ENCODE results near the gene SRRT.
"Not testable (repeated sequence)": the region's sequence is repeated elsewhere in the genome, so short reads cannot be mapped to it uniquely, and the experiment has no call there.

Gene SRRT

GRCh38 chr7:100835903-100836811, 38.7 kb upstream of the SRRT start:
- H3K9ac ChIP-seq (ENCODE audit: low read length), result no peak overlapping the region
- H3K27ac ChIP-seq (ENCODE audit: low read depth, low read length), result no peak overlapping the region

GRCh38 chr7:100836812-100837098, 38.1 kb upstream of the SRRT start:
- H3K4me3 ChIP-seq (ENCODE audit: low read depth in 1 of 2, low read length in 2 of 2), result peak overlapping the region; percentile 32 to 61
- H3K27ac ChIP-seq (ENCODE audit: low read depth, low read length), result peak overlapping the region; percentile 72
- H3K36me3 ChIP-seq (ENCODE audit: insufficient read depth, low read length), result no peaks in the 10 kb centered on the region
- no peaks in the 10 kb centered on the region for H3K27me3 ChIP-seq (ENCODE audit: control insufficient read depth in 1 of 2, insufficient read depth in 2 of 2, low read length in 2 of 2)
- peaks cover 5% of the 10 kb centered on the region for H3K4me1 ChIP-seq (ENCODE audit: insufficient read depth, low read length)
- H3K9me3 ChIP-seq (ENCODE audit: low read length), result no peaks in the 10 kb centered on the region
- H3K9ac ChIP-seq (ENCODE audit: low read length), result no peak overlapping the region

More at GRCh38 chr7:100835903-100836811, 38.7 kb upstream of the SRRT start:
- Histone ChIP-seq H3K9me3 (ENCODE audit: low read length) (no peaks in the 10 kb centered on the region), H3K27me3 (ENCODE audit: control insufficient read depth in 1 of 2, insufficient read depth in 2 of 2, low read length in 2 of 2) (no peaks in the 10 kb centered on the region), H3K4me1 (ENCODE audit: insufficient read depth, low read length) (peaks cover 5% of the 10 kb centered on the region), H3K36me3 (ENCODE audit: insufficient read depth, low read length) (no peaks in the 10 kb centered on the region), H3K4me3 (ENCODE audit: low read depth in 1 of 2, low read length in 2 of 2) (no peak overlapping the region)

GRCh38 chr7:100837099-100837836, 37.6 kb upstream of the SRRT start:
- H3K36me3 ChIP-seq (ENCODE audit: insufficient read depth, low read length), result no peaks in the 10 kb centered on the region
- peak overlapping the region; percentile 72 for H3K27ac ChIP-seq (ENCODE audit: low read depth, low read length)
- no peaks in the 10 kb centered on the region for H3K9me3 ChIP-seq (ENCODE audit: low read length)
- peaks cover 5% of the 10 kb centered on the region for H3K4me1 ChIP-seq (ENCODE audit: insufficient read depth, low read length)
- peak overlapping the region; percentile 32 to 61 for H3K4me3 ChIP-seq (ENCODE audit: low read depth in 1 of 2, low read length in 2 of 2)
- no peaks in the 10 kb centered on the region for H3K27me3 ChIP-seq (ENCODE audit: control insufficient read depth in 1 of 2, insufficient read depth in 2 of 2, low read length in 2 of 2)
- no peak overlapping the region for H3K9ac ChIP-seq (ENCODE audit: low read length)

DNA sequence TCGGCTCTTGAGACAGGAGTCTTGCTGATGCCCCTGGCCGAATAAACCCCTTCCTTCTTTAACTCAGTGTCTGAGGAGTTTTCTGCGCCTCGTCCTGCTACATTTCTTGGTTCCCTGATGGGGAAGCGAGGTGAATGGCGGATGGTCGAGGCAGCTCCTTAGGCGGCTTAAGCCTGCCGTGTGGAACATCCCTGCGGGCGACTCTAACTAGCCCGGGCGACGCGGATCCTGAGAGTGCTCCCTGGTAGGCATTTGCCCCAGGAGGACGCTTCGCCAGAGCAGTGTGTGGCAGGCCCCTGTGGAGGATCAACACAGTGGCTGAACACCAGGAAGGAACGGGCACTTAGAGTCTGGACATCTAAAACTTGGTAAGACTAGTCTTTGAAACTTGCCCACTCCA, 35.5 kb upstream of the SRRT start:
- H3K9ac ChIP-seq (ENCODE audit: low read length), result no peak overlapping the region
- H3K36me3 ChIP-seq (ENCODE audit: insufficient read depth, low read length), result no peaks in the 10 kb centered on the region
- H3K27ac ChIP-seq (ENCODE audit: low read depth, low read length), result no peak overlapping the region
- peaks cover 5% of the 10 kb centered on the region for H3K4me1 ChIP-seq (ENCODE audit: insufficient read depth, low read length)
- no peak overlapping the region for H3K4me3 ChIP-seq (ENCODE audit: low read depth in 1 of 2, low read length in 2 of 2)
- H3K9me3 ChIP-seq (ENCODE audit: low read length), result no peaks in the 10 kb centered on the region
- H3K27me3 ChIP-seq (ENCODE audit: control insufficient read depth in 1 of 2, insufficient read depth in 2 of 2, low read length in 2 of 2), result no peaks in the 10 kb centered on the region

DNA sequence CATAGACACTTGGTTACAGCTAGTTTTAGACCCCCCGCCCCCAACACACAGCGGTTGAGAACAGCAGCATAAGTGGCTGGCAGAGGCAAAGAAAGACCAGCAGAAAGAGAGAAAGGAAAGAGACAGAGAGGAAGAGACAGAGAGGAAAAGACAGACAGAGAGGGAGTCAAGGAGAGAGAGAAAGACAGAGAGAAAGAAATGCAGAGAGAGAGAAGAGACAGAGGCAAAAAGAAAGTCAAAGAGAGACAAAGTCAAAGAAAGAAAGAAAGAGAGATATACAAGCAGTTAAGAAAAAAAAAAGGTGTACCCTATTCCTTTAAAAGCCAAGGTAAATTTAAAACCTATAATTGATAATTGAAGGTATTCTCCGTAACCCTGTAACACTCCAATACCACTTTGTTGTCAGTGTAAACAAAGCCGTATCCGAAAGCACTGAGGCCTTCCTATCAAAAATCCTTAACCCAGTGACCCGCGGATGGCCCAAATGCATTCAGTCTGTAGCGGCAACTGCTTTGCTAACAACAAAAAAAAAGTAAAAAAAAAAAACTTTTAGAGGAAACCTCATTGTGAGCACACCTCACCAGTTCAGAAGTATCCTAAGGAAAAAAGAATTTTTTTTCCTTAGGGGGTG, 34.3 kb upstream of the SRRT start:
- no peaks in the 10 kb centered on the region for H3K36me3 ChIP-seq (ENCODE audit: insufficient read depth, low read length)
- H3K27me3 ChIP-seq (ENCODE audit: control insufficient read depth in 1 of 2, insufficient read depth in 2 of 2, low read length in 2 of 2), result no peaks in the 10 kb centered on the region
- H3K9ac ChIP-seq (ENCODE audit: low read length), result no peak overlapping the region
- no peak overlapping the region for H3K27ac ChIP-seq (ENCODE audit: low read depth, low read length)
- no peaks in the 10 kb centered on the region for H3K9me3 ChIP-seq (ENCODE audit: low read length)
- H3K4me1 ChIP-seq (ENCODE audit: insufficient read depth, low read length), result peaks cover 5% of the 10 kb centered on the region
- no peak overlapping the region for H3K4me3 ChIP-seq (ENCODE audit: low read depth in 1 of 2, low read length in 2 of 2)

GRCh38 chr7:100847360-100847759, 27.5 kb upstream of the SRRT start:
- Histone ChIP-seq H3K36me3 (ENCODE audit: insufficient read depth, low read length) (no peaks in the 10 kb centered on the region), H3K27me3 (ENCODE audit: control insufficient read depth in 1 of 2, insufficient read depth in 2 of 2, low read length in 2 of 2) (no peaks in the 10 kb centered on the region), H3K9ac (ENCODE audit: low read length) (no peak overlapping the region), H3K9me3 (ENCODE audit: low read length) (no peaks in the 10 kb centered on the region), H3K4me3 (ENCODE audit: low read depth in 1 of 2, low read length in 2 of 2) (no peak overlapping the region), H3K4me1 (ENCODE audit: insufficient read depth, low read length) (peaks cover 7% of the 10 kb centered on the region), H3K27ac (ENCODE audit: low read depth, low read length) (no peak overlapping the region)

GRCh38 chr7:100852048-100852872, 22.6 kb upstream of the SRRT start, which contains the start of gene SLC12A9:
Gene SLC12A9, plus strand, starts transcription at chr7:100852713. Its CDS starts 1,485 bp downstream, at chr7:100854198.
- Histone ChIP-seq H3K27me3 (ENCODE audit: control insufficient read depth in 1 of 2, insufficient read depth in 2 of 2, low read length in 2 of 2) (no peaks in the 10 kb centered on the region), H3K9me3 (ENCODE audit: low read length) (no peaks in the 10 kb centered on the region), H3K36me3 (ENCODE audit: insufficient read depth, low read length) (no peaks in the 10 kb centered on the region), H3K4me3 (ENCODE audit: low read depth in 1 of 2, low read length in 2 of 2) (peak within 1 kb of the TSS; percentile 75 to 81), H3K4me1 (ENCODE audit: insufficient read depth, low read length) (peaks cover 15% of the 10 kb centered on the region), H3K9ac (ENCODE audit: low read length) (peak within 1 kb of the TSS; percentile 39), H3K27ac (ENCODE audit: low read depth, low read length) (peak within 1 kb of the TSS; percentile 75)

GRCh38 chr7:100854146-100854895, 20.6 kb upstream of the SRRT start:
- Histone ChIP-seq H3K9me3 (ENCODE audit: low read length) (no peaks in the 10 kb centered on the region), H3K9ac (ENCODE audit: low read length) (no peak overlapping the region), H3K27me3 (ENCODE audit: control insufficient read depth in 1 of 2, insufficient read depth in 2 of 2, low read length in 2 of 2) (no peaks in the 10 kb centered on the region), H3K36me3 (ENCODE audit: insufficient read depth, low read length) (no peaks in the 10 kb centered on the region), H3K27ac (ENCODE audit: low read depth, low read length) (no peak overlapping the region), H3K4me3 (ENCODE audit: low read depth in 1 of 2, low read length in 2 of 2) (no peak overlapping the region), H3K4me1 (ENCODE audit: insufficient read depth, low read length) (peaks cover 15% of the 10 kb centered on the region)

GRCh38 chr7:100854899-100855298, 20.0 kb upstream of the SRRT start:
- H3K27ac ChIP-seq (ENCODE audit: low read depth, low read length); H3K36me3 ChIP-seq (ENCODE audit: insufficient read depth, low read length); H3K27me3 ChIP-seq (ENCODE audit: control insufficient read depth in 1 of 2, insufficient read depth in 2 of 2, low read length in 2 of 2); H3K4me3 ChIP-seq (ENCODE audit: low read depth in 1 of 2, low read length in 2 of 2); H3K9ac ChIP-seq (ENCODE audit: low read length); H3K9me3 ChIP-seq (ENCODE audit: low read length): not testable (repeated sequence)
- peaks cover 15% of the 10 kb centered on the region for H3K4me1 ChIP-seq (ENCODE audit: insufficient read depth, low read length)

DNA sequence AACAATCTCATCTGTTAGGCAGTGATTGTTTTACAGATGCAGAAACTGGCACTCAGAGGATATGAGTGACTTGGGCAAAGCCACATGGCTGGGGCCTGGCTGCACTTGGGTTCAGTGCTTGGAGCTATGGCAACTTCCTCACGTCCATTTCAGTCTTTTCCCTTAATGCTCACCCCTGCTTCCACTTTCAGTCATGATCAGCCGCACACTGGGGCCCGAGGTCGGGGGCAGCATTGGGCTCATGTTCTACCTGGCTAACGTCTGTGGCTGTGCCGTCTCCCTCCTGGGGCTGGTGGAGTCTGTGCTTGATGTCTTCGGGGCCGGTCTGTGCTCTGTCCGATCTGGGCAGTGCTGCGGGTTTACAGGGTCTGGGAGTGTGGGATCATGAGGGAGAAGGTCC, 19.4 kb upstream of the SRRT start:
- Histone ChIP-seq H3K27me3 (ENCODE audit: control insufficient read depth in 1 of 2, insufficient read depth in 2 of 2, low read length in 2 of 2) (no peaks in the 10 kb centered on the region), H3K4me3 (ENCODE audit: low read depth in 1 of 2, low read length in 2 of 2) (no peak overlapping the region), H3K9ac (ENCODE audit: low read length) (no peak overlapping the region), H3K36me3 (ENCODE audit: insufficient read depth, low read length) (peaks cover 5% of the 10 kb centered on the region), H3K9me3 (ENCODE audit: low read length) (no peaks in the 10 kb centered on the region), H3K4me1 (ENCODE audit: insufficient read depth, low read length) (peaks cover 15% of the 10 kb centered on the region), H3K27ac (ENCODE audit: low read depth, low read length) (no peak overlapping the region)
